Activated CD8-positive, alpha-beta memory T cell treated with anti-CD3 and anti-CD28 coated beads for 48 hours (primary cell): ENCODE results near the gene OSER1.
A peak's percentile ranks its signal among the peaks of the same experiment; 100 is the strongest.

Source experiments
- DNase-seq, 3 experiments: peaks; one replicate each; pipeline ENCODE4 v3.0.0-alpha.2; 2020; ENCODE audit warnings: low read depth in 2 of 3, low spot score in 2 of 3

The OSER1 gene

DNA sequence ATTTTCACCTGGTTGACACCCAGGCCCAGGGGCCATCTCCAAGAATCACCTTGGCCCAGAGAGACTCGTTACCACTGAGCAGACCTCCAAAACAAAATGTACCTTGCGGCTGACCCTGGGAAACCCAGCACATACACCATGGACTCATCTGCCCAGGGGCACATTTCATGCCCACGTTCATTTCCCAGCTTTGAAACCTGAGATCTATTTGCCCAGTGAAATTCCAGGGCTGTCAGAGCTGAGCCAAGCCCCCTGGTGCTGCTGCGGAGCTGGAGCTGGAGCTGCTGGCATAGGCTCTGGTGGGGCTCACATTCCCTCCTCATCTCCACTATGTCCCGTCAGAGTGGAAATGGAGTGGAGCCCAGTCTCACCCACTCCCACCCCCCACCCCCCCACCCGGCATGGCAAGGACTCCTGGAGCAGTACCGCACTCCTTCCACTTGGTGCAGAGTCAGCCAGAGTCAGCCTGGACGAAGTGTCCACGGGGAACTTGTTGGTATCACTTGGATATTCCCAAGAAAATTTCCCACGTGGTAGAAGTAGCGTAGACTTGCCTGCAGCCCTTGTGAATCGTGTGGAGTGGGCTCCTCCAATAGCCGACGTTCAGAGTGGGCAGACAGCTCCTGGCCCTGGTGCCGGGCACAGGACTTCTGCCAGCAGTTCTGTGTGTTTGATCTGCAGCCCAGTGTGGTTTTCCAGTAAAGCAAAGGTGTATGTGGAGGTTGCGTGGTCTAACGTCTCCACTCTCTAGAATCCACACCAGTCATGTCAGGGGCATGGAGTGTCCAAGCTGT is 18.1 kb upstream of the OSER1 start:
- DNase-seq, result no peak

DNA sequence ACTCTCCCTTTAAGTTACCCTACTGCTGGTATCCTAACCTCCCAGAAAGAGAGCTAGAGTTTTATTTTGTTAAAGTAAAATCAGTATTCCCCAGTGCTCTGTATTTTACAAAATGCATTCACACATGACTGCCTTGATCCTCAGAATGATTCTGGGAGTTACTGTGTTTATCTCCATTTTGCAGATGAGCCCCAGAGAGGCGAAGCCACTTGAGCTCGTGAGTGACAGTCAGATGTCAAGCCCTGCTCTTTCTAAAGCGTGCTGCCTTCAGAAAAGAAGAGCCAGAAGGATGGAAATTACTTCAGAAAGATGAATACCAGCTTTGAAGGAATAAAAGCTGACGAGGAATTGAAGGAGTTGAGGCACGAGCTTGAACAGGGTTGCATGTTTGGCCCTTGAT is 14.1 kb upstream of the OSER1 start:
- DNase-seq, result no peak

DNA sequence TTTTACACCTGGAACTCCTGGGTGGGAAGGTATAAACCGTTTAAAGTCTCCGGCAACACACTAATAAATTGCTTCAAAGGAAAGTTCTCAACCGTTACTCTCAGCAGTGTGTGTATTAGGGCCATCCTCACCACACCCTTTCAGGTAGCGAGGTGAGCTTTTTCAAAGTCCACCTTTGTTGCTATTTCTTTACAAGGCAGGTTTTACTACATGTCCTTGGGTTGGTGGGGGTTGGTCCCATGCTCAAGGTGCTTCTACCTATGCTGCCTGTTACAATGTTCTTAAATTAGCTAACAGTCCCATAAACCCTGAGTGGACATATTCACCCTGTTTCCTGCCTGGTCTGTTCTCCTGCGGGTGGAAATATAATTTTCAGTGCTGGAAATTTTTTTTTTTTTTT is 13.2 kb upstream of the OSER1 start:
- DNase-seq, result no peak

DNA sequence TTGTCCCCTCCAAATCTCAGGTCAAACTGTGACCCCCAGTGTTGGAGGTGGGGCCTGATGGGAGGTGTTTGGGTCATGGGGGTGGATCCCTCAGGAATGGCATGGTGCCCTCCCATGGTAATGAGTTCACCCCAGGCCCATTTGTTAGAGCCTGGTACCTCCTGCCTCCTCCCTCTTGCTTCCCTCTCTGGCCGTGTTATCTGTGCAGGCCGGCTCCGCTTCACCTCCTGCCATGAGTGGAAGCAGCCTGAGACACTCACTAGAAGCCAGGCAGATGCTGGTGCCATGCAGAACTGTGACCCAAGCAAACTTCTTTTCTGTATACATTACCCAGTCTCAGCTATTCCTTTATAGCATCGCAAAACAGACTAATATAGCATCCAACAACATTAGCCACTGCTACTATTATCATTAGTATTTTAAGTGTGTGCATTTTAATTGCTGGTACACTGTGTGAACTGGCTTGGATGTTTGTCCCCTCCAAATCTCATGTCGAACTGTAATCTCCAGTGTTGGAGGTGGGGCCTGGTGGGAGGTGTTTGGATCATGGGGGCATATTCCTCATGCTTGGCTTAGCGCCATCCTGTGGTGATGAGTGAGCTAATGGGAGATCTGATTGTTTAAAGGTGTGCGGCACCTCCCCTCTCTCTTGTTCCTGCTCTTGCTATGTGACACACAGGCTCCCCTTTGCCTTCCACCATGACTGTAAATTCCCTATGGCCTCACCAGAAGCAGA is 12.2 kb upstream of the OSER1 start:
- no peak for DNase-seq

DNA sequence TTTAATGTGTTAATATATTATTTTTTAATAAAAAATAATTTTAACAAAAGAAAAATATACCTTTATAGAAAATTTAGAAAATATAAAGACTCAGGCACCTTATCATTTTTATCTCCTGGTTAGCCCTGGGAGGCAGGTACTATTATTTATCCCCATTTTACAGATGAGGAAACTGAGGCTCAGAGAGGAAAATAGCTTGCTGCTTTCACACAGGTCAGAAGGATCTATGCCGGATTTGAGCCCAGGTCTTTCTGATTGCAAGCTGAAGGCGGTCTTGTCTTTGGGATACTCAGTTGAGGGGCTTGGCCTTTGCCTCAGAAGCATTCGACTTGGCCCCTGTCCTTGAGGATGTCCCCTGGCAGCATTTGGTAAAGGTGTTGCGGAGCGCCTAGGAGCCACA is 11.5 kb upstream of the OSER1 start:
- no peak for DNase-seq

DNA sequence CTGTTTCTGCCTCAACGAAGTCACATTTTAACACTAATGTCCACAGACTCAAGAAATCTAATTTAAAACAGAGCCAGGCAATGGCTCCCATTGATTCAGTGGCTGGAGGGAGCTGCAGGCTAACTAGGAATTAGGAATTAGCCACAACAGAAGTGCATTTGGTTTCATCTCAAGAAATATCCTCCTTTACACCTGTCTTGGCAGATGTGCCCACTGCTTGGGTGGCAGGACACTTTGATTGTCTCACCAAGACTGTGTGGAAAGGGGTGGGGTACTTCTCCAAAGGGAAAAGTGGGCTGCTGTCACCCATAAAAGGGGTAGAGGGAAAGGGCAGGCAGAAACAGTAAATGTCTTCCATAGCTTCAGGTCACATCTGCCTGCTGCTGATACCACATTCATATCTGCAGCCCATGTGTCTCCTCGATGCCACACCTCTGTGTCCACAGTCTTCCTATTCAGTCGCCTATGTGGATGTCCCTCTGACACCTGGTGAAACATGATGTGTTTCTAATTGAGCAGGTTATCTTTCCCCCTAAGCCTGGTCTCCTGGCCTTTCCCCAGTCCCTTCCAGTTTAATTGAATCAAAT is 10.9 kb upstream of the OSER1 start:
- DNase-seq, result no peak

DNA sequence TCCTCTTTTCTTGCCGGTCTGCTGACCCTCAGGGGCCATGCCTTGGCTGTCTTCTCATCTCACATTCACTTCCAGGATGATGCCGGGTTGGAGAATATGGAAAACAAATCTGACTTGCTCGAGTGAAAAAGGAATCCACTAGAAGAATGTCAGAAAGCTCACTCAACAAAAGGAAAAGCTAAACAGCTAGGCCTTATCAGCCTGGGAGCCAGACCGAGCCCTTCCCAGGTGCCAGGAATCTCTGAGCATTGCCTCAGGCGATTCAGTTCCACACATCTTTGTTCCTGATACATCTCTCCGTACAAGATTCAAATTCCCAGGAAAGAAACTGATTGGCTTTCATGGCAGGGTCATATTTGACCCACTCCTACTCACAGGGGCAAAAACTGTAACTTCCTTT is 9.2 kb upstream of the OSER1 start:
- no peak for DNase-seq

DNA sequence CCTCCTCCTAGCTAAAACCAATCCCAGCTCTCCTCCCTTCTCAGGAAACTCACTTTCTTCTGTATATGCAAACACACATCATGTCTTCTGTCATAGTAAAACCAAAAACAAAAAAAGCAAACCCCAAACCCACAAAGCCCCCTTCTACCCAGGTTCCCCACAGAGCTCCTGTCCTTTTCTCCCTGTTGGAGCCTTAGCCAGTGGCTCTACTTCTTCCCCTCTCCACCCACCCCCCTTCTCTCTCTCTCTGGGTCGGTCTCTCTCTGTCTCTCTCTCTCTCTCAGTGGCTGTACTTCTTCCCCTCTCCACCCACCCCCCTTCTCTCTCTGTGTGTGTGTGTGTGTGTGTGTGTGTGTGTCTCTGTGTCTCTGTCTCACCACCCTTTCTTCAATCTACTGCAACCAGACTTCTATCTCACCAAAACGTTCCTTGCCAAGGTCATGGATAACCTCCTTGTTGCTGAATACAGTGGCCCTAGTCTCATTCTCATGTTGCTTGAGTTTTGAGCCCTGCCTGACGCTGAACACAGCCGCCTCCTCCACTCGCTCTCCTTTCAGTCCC is 8.7 kb upstream of the OSER1 start:
- DNase-seq, result no peak

DNA sequence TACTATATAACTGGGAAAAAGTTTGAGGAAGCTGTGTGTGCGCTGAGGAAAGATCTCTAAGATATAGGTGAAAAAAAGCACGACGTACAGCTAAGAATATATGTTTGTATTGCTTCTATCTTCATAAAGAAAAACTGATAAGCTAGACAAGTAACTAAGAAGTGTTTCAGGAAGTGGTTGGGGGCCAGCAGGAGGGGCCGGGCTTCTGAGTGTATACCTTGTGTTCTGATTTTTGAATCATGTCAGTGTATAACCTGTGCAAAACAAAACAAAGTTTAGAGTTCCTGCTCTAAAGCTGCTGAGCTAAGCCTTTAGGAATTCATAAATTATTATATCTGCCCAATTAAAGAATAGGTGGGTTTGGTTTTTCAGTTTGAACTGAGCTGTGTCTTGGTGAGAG is 7.9 kb upstream of the OSER1 start:
- DNase-seq, result no peak

DNA sequence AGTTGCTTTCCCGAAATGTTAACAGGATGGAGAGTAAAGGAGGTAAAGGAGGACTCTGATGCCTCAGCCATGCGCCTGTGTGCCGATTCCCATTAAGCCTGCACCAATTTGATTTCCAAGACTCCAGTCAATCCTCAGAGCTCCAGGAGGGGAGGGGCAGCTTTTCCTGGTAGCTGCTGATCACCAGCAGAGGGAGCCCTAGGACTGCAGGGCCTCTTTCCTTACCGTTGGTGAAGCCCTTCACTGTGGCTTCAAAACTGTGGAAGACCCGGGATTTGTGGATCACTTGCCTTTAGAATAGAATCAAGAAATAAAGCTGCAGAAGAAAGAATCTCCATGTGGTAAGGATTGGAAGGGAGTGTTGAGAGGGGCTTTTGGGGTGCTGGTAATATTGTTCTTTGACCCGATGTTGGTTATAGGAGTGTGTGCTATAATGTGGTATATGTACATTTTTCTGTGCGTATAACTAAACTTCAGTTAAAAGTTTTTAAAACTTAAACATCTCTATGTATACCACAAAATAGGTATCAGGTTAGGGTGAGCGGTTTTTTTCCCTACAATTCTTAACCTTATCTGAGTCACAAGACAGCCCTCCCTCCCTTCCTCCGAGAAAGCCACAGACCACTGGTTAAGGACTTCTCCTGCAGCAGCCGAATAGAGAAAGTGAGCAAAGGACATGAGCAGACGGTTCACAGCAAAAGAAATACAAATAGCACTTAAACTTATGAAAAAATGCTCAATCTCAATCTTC is 6.9 kb upstream of the OSER1 start:
- DNase-seq, result peak in 1 of 3 experiments; percentile 44

DNA sequence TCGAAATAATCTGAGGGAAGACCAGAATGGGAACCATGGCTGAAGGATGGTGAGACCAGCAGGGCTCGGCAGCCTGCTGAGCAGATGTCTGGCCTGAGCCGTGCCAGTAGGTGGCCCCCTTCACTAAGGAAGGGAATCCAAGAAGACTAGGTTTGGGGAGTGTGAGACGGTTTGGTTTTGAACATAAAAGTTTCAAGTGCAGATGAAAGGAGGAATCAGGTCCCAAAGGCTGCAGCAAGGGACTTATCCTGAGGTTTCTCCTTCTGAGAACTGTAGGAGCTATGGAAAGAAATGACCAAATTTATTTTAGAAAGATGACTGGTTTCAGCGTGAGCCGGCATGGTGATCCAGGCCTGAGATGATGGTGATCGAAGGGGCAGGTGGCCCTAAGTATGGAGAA is 4.6 kb upstream of the OSER1 start:
- peak; percentile 23 to 40 (median 30) for DNase-seq

DNA sequence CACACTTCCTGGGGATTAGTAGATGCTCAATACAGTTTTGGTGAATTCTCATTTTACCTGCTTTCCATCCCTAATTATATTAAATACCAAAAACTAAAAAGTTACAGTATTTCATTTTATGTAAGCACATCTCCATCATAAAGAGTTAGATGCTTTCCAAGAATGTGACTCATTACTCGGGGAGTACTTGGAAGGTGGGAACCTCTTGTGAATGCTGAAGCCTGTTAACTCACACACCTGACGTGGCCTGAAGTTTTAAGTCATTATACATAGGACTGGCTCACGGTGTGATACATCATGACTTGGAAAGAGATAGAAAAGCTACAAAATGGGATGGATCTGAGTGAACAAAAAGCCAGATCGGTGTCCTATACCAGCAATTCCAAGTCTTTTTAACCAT is 2.2 kb upstream of the OSER1 start:
- no peak for DNase-seq

DNA sequence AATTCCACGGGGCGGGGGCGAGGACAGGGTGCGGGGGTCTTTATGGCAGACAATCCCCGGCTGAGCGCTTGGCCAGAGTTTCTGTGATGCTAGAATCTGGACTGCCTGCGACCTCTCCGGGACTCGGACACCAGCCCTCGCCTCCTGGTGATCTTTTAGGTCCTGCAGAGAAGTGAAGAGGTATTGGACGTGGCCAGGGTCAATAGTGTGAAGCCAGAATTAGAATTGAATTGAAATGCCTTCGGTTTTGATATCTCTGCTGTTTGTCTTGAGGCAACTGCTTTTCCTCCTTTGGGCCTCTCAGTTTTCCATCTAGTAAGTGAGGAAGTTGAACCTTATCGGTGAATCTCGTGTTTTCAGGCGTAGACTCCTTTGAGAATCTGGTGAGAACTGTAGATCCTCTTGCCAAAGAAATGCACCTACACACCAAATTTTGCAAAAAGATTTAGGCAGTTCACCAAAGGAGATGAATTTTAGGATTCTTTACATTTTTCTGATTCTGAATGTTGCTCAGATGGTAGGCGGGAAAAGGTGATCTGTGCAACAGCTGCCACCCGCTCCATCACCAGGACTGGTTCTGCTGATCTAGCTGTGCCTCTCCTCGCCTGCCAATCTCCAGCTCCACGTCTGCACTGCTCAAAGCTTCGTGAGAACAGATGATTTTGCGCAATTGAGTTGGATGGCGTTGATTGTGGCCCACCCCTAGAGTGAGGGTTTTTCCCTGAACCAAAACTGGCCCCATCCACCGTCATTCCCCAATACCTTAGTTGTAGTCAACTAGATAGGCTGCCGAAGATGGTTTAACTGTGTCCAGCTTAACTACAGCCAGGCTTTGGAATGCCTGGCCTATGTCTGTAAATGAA is 837 bp upstream of the OSER1 start:
- DNase-seq, result no peak

DNA sequence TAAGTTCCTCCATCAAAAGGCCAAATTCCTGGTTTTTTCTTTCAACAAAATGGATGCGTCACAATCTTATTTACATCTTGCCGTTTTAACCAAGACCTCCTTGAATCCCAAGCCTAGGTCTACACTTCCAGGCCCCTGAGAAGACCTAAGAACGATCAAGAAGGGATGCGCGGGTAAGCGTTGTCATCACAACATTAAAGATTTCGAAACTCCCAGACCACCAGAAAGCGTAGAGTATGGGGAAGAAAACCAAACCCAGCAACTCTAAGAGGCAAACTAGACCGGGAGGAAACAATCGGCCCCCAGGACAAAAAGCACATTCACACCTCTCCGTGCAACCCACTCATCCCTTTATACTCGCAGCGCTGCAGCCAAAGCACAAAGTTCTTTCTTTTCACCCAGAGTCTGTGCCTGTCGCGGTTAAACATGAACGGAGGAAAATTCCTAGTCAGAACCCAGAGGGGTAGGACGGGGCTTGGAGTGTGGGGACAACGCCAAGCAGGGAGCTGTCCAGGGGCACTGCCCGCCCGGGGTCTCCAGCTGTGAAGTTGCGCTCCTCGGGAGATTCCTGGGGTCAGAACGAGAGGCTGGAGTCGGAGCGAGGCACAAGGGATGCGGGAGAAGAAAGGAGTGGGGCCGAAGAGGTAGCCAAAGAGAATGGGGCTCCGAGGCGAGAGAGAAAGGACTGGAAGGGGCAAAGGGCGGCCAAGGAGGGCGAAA is 725 bp downstream of the OSER1 start:
- DNase-seq, result no peak

DNA sequence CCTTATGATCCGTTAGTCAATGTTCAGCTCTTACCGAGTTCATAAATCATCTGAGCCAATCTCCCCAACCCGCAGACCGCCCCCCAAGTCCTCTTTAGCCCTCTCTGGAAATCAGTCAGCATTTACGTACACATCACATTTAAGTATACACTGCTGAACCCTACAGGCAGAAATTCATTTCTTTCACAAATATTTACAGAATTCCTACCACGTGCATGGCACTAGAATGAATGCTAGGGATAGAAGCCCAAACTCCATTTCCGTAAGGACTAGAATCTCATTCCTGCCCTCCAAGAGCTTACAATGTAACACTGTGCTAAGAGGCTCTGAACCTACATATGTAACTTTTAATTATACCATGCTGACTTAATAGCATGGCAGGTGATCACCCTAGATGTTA is 1.8 kb downstream of the OSER1 start:
- DNase-seq, result no peak

DNA sequence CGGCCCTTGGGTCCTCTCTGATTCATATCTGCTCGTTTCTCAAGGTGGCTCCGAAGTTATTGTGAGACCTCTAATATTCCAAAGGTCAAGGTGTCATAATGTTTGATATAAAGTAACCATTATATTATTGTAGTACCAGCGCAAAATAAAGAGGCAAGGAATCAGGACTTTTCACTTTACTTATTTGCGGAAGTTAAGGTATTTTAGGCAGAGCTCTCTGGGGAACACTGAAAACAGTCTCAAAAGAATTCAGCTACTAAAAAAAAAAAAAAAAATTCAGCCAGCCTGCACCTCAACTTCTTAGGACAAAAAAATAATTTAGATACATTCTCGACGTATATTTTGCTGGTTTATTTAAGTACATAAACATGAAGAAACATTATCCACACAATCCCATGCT is 2.4 kb downstream of the OSER1 start:
- DNase-seq, result no peak

DNA sequence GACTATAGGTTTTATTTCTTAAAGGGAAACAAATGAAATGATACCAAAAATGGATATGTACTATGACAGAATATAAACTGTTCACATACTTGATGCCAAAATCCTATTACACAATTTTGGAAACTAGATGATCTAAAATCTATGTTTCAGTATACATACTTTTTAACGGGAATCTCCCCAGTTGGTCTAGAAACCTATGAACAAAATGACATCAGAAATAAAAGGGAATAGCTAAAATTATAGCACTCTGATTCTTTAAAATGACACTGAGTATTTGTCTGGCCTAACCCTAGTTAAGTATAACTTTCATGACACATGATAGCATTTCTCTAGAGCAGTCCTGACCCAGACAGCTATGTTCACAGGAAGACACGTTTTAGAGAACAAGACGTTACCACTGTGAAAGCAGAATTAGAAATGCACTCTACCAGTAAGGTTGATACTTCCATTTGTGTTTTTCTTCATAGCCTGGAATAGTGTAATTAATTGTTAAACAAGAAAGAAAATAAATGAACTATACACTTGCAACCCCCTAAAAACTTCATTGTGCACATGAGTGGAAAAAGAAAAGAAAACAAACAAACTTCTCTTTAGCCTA is 3.3 kb downstream of the OSER1 start:
- DNase-seq, result no peak

DNA sequence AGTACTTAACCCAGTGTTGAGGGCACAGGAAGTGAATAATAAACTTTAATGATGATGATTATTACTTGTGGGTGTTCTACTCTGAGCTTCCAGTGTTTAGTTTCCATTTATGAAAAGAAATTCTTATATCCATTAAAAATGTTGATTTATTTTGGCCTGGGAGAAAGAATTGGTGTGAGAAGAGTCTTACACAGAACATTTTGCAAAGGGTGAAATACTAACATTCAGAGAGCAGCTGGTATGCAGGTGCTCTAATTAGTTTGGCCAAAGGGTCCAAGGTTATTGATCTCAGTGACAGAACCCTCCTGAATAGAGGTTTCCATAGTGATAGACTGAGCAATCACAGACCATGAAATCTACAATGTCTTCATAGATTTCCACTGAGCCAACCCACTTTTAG is 4.4 kb downstream of the OSER1 start:
- no peak for DNase-seq

DNA sequence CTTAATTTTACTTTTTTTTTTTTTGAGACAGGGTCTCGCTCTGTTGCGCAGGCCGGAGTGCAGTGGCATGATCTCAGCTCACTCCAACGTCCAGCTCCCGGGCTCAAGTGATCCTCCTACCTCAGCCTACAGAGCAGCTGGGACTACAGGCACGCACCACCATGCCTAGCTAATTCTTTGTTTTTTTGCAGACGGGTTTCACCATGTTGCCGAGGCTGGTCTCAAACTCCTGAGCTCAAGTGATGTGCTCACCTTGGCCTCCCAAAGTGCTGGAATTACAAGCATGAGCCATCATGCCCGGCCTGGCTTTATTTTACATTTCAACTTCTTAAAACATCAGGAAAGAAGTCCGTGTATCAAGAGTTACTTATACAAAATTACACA is 5.7 kb downstream of the OSER1 start:
- no peak for DNase-seq
